Measurements from ENCODE around the gene PRSS50. TPM values are rescaled to one million over a fixed set of nuclear protein-coding genes. Genes with fewer than 3 reads are reported as not detected.

PRSS50 gene
- total RNA-seq, 1 experiment from 2014 or later: not detected

GRCh38 chr3:46748170-46748569, 30.5 kb upstream of the PRSS50 start:
- ChIA-PET POLR2A (no interaction called here), CTCF (no interaction called here), RAD21 (ENCODE audit: low non-redundant PET in 1 of 2, low total read pairs in 2 of 2, uncharacterized antibody in 2 of 2, unreplicated experiment in 2 of 2) (no interaction called here)
- TF ChIP-seq EZH2 (IDR thresholded peaks at IDR 0.05) (no peak), ZBTB33 (IDR thresholded peaks at IDR 0.05; ENCODE audit: extremely low read depth, insufficient replicate concordance, low read length) (no peak), ELF1 (IDR thresholded peaks at IDR 0.05; ENCODE audit: borderline replicate concordance, low read depth) (no peak), TCF7L2 (IDR thresholded peaks at IDR 0.05; ENCODE audit: borderline replicate concordance, extremely low read depth, insufficient read depth, insufficient read length) (no peak), CTCF (IDR thresholded peaks at IDR 0.05 in 2 of 3, conservative IDR thresholded peaks at IDR 0.05 in 1 of 3; ENCODE audit: borderline replicate concordance in 1 of 3, insufficient read depth in 1 of 3, low read depth in 2 of 3, low read length in 2 of 3) (no peak), EZH2phosphoT487 (IDR thresholded peaks at IDR 0.05; ENCODE audit: borderline replicate concordance) (no peak), SIN3A (IDR thresholded peaks at IDR 0.05; ENCODE audit: low read depth) (no peak), CEBPB (IDR thresholded peaks at IDR 0.05; ENCODE audit: low read depth) (no peak), YY1 (IDR thresholded peaks at IDR 0.05; ENCODE audit: extremely low read depth, insufficient replicate concordance, low read depth, low read length) (no peak), JUND (IDR thresholded peaks at IDR 0.05) (no peak), SRF (IDR thresholded peaks at IDR 0.05; ENCODE audit: low read depth) (no peak), SP1 (IDR thresholded peaks at IDR 0.05; ENCODE audit: low read depth) (no peak), FOSL1 (IDR thresholded peaks at IDR 0.05; ENCODE audit: low read depth) (no peak)
- intact Hi-C loops (cut with micrococcal nuclease): no loop called here
- H3K9ac ChIP-seq (ENCODE audit: low read length): no peak overlapping the region
- no peaks in the 10 kb centered on the region for H3K4me1 ChIP-seq (ENCODE audit: control insufficient read depth in 1 of 2, insufficient read depth in 2 of 2, low read length in 2 of 2)
- no peaks in the 10 kb centered on the region for H4K20me1 ChIP-seq (ENCODE audit: insufficient read depth)
- DNase-seq (ENCODE audit: low read depth, low spot score): no peak
- H3K9me2 ChIP-seq (ENCODE audit: insufficient read depth): no peaks in the 10 kb centered on the region
- no TSS peak for BruUV-seq (replicated peaks)
- no peaks in the 10 kb centered on the region for H3K36me3 ChIP-seq (ENCODE audit: control insufficient read depth in 1 of 2, insufficient read depth in 2 of 2, low read length in 2 of 2)
- no peaks in the 10 kb centered on the region for H3K9me3 ChIP-seq (ENCODE audit: control insufficient read depth in 1 of 2, insufficient read depth in 1 of 2, low read depth in 1 of 2, low read length in 2 of 2)
- H3K4me2 ChIP-seq (ENCODE audit: low read length): no peak overlapping the region
- no peak overlapping the region for H3K4me3 ChIP-seq (replicated peaks in 1 of 2; ENCODE audit: low read depth in 1 of 2, low read length in 2 of 2)
- H3K27ac ChIP-seq (ENCODE audit: low read depth, low read length): no peak overlapping the region
- ATAC-seq: no peak
- no peaks in the 10 kb centered on the region for H3K79me2 ChIP-seq (ENCODE audit: insufficient read depth, low read length)
- H3K27me3 ChIP-seq (ENCODE audit: insufficient read depth, low read length): no peaks in the 10 kb centered on the region
- no peak overlapping the region for H2AFZ ChIP-seq (ENCODE audit: low read depth, low read length, poor library complexity, severe bottlenecking)
